ENCODE measurements around the gene SLC15A3. TPM values are rescaled to one million over a fixed set of nuclear protein-coding genes. Genes with fewer than 3 reads are reported as not detected.

SLC15A3 gene
- total RNA-seq, 1 experiment from 2014 or later = 8.7 TPM

DNA sequence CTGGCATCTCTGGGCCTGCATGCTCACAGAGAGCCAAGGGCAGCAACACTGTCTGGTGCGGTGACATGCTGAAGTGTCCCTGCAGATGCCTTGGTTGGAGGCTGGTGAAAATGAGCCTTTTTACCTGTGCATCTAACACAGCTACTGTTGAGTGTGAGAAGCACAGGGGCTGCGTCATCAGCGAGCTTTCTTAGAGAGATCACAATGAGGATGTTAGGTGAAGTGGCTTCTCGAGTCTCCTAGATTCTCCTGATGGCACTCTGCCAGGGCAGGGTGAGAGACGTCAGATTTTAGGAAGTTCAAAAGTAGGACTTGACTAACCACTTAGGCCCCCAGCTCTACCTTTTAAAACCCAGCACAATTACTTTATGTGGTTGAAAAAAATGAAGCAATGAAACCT, 3.6 kb upstream of the SLC15A3 start:
- H3K27ac ChIP-seq (ENCODE audit: low read length) = no peak overlapping the region
- H3K36me3 ChIP-seq (ENCODE audit: control insufficient read depth, insufficient read depth, low read length) = no peaks in the 10 kb centered on the region
- DNase-seq (ENCODE audit: low read depth, low spot score) (no peak), ATAC-seq (no peak)
- ChIA-PET CTCF (no interaction called here), POLR2A (no interaction called here)
- no TSS peak for BruUV-seq (replicated peaks)
- H3K4me1 ChIP-seq (ENCODE audit: control insufficient read depth, insufficient read depth, low read length) = no peaks in the 10 kb centered on the region
- no peak overlapping the region for H3K4me3 ChIP-seq (ENCODE audit: low read depth in 2 of 2, low read length in 2 of 2)
- no peak for TF ChIP-seq SIN3A (IDR thresholded peaks at IDR 0.05; ENCODE audit: borderline replicate concordance, insufficient read depth, low read depth, low read length)
- TF ChIP-seq REST (IDR thresholded peaks at IDR 0.05; ENCODE audit: insufficient read depth in 1 of 2, low read depth in 2 of 2, low read length in 1 of 2) = no peak
- TF ChIP-seq POLR2AphosphoS5 (IDR thresholded peaks at IDR 0.05; ENCODE audit: low read depth, low read length) = no peak
- no peak for TF ChIP-seq CTCF (IDR thresholded peaks at IDR 0.05)
- TF ChIP-seq TCF7L2 (IDR thresholded peaks at IDR 0.05; ENCODE audit: low read depth, low read length) = no peak
- no peaks in the 10 kb centered on the region for H3K27me3 ChIP-seq (ENCODE audit: control insufficient read depth, insufficient read depth, low read length)
- in situ Hi-C loops (cut with HindIII; ENCODE audit: low pct_unique_long_range_greater_than_20kb, low sequenced_read_pairs) (no loop called here), intact Hi-C loops (cut with micrococcal nuclease; ENCODE audit: unreplicated experiment) (no loop called here)
- no peaks in the 10 kb centered on the region for H3K9me3 ChIP-seq (ENCODE audit: control insufficient read depth, insufficient read depth, low read depth, low read length)

GRCh38 chr11:60954421-60954820, 2.4 kb upstream of the SLC15A3 start:
- intact Hi-C loops (cut with micrococcal nuclease; ENCODE audit: unreplicated experiment) (no loop called here), in situ Hi-C loops (cut with HindIII; ENCODE audit: low pct_unique_long_range_greater_than_20kb, low sequenced_read_pairs) (no loop called here)
- TF ChIP-seq POLR2AphosphoS5 (IDR thresholded peaks at IDR 0.05; ENCODE audit: low read depth, low read length) (no peak), CTCF (IDR thresholded peaks at IDR 0.05) (no peak), REST (IDR thresholded peaks at IDR 0.05; ENCODE audit: insufficient read depth in 1 of 2, low read depth in 2 of 2, low read length in 1 of 2) (no peak), SIN3A (IDR thresholded peaks at IDR 0.05; ENCODE audit: borderline replicate concordance, insufficient read depth, low read depth, low read length) (no peak), TCF7L2 (IDR thresholded peaks at IDR 0.05; ENCODE audit: low read depth, low read length) (no peak)
- H3K27me3 ChIP-seq (ENCODE audit: control insufficient read depth, insufficient read depth, low read length) = no peaks in the 10 kb centered on the region
- H3K27ac ChIP-seq (ENCODE audit: low read length) = no peak overlapping the region
- ATAC-seq (no peak), DNase-seq (ENCODE audit: low read depth, low spot score) (no peak)
- no peaks in the 10 kb centered on the region for H3K9me3 ChIP-seq (ENCODE audit: control insufficient read depth, insufficient read depth, low read depth, low read length)
- BruUV-seq (replicated peaks) = no TSS peak
- no peak overlapping the region for H3K4me3 ChIP-seq (ENCODE audit: low read depth in 2 of 2, low read length in 2 of 2)
- H3K36me3 ChIP-seq (ENCODE audit: control insufficient read depth, insufficient read depth, low read length) = no peaks in the 10 kb centered on the region
- ChIA-PET POLR2A (no interaction called here), CTCF (no interaction called here)
- no peaks in the 10 kb centered on the region for H3K4me1 ChIP-seq (ENCODE audit: control insufficient read depth, insufficient read depth, low read length)

All from Panc1 (cell line).